Heart right ventricle (tissue), 16 donors: ENCODE measurements around the gene PARD3. TPM values are rescaled to one million over a fixed set of nuclear protein-coding genes. Genes with fewer than 3 reads are reported as not detected.

Experiments used
- ATAC-seq, 8 donors: fragments of 200-7000 bp; cut with Tn5 transposase; one replicate each; pipeline ENCODE4 v1.9.1; 2020; ENCODE audit warnings: mild to moderate bottlenecking in 8 of 8, moderate library complexity in 8 of 8, moderate number of reproducible peaks in 1 of 8
- DNase-seq, 2 donors: peaks; one replicate each; pipeline ENCODE4 v3.0.0-alpha.2; 2020
- H3K27ac ChIP-seq, 10 donors: fragments of 200-600 bp; sonication (generic) in 2 of 10; one replicate each; pipeline versions ENCODE4 v1.5.0 to v1.8.0; 2020 to 2022; ENCODE audit warnings: mild to moderate bottlenecking in 3 of 10
- H3K27me3 ChIP-seq, 7 donors: fragments of 200-600 bp; one replicate each; pipeline ENCODE4 v1.8.0; 2021 to 2022; ENCODE audit warnings: mild to moderate bottlenecking in 2 of 7
- H3K36me3 ChIP-seq, 9 donors: fragments of 200-600 bp; sonication (generic) in 1 of 9; one replicate each; pipeline versions ENCODE4 v1.5.0 to v1.8.0; 2020 to 2022; ENCODE audit warnings: mild to moderate bottlenecking in 2 of 9
- H3K4me1 ChIP-seq, 9 donors: fragments of 200-600 bp; sonication (generic) in 1 of 9; one replicate each; pipeline versions ENCODE4 v1.5.0 to v1.8.0; 2020 to 2022; ENCODE audit warnings: mild to moderate bottlenecking in 4 of 9
- H3K4me3 ChIP-seq, 10 donors: fragments of 200-600 bp; sonication (generic) in 2 of 10; one replicate each; pipeline versions ENCODE4 v1.5.0 to v1.8.0; 2020 to 2022; ENCODE audit warnings: mild to moderate bottlenecking in 7 of 10, moderate library complexity in 2 of 10
- H3K9me3 ChIP-seq, 11 donors: fragments of 200-600 bp in 10 of 11; sonication (generic) in 2 of 11; one replicate each; pipeline versions ENCODE4 v1.5.0 to v1.8.0; 2013 to 2022; ENCODE audit warnings: mild to moderate bottlenecking in 2 of 11, control low read depth in 1 of 11, moderate library complexity in 1 of 11
- CTCF ChIP-seq, 9 donors: fragments of 200-600 bp; sonication (generic) in 2 of 9; IDR thresholded peaks; one replicate each; pipeline versions ENCODE4 v1.5.0 to v1.8.0; 2021 to 2022; ENCODE audit warnings: antibody characterized with exemption in 9 of 9, mild to moderate bottlenecking in 5 of 9, moderate library complexity in 1 of 9
- WGBS, 2 donors: extraction: QIAGEN DNeasy Blood & Tissue Kit; methylation state at CpG; one replicate each; pipeline ENCODE4 v1.1.7; 2013; ENCODE audit warnings: inconsistent platforms in 1 of 2; 5-methylcytosine and 5-hydroxymethylcytosine counted together
- intact Hi-C, 10 donors: fragments of 100-400 bp; cut with DNase I; formaldehyde crosslinking; loops; one replicate each; pipeline versions ENCODE4 v1.11.1 to v1.14.2; 2022
- polyA plus RNA-seq, 2 donors: library from polyadenylated mRNA; stranded (reverse); fragments of 200-250 nt; gene quantifications; one replicate each; pipeline ENCODE4 v1.2.3, GENCODE V29; 2013
- total RNA-seq, 10 donors: library from RNA; stranded (reverse); fragmentation: NEBNext Ultra II Directional in 3 of 10; extraction: Animal tissue kit (Norgen Biotek cat#: 25700) in 3 of 10; gene quantifications; one replicate each; pipeline versions ENCODE4 v1.2.1 to v1.2.4, GENCODE V29; 2021 to 2023
- donor health status: Arrhythmogenic right ventricular cardiomyopathy.
- donor health status: ischemic (EF 13 %, LVEDD 7.1; RV severe dilation, severe dysfunction).
- donor health status: healthy with polysubstance abuse.
- donor health status: DM: no; HTN: yes; CAD: no.
- donor health status: DM: no; HTN: no; CAD: no.
- donor health status: ischemic (EF 25% LVEDD 6.9; RV normal size, moderate dysfunction).
- donor health status: ischemic (EF 25% LVEDD 5.7; RV mildly dilated, moderate dysfunction).
- donor health status: healthy.
- donor health status: DM: yes; HTN: yes; CAD: no.
- donor health status: Ischemic cardiomyopathy.
- donor health status: ischemic (EF 35%, LVEDD 5.7; RV mildly dilated, moderate dysfunction).
- donor health status: nonischemic (EF 11% LVEDD 7.7; RV severe dilation, severe dysfunction).
- donor health status: DM: yes; HTN: yes; CAD: no.
- donor health status: PGD.
- donor health status: ischemic (EF 29% LVEDD 5.4; RV normal size, mild dysfunction).
- donor health status: nonischemic (EF 23%, LVEDD 6.1; RV moderate dilation, normal function).

The PARD3 gene
- total and polyA plus RNA-seq, 12 donors, result 19.7 to 41.8 (median 34.2) TPM

DNA sequence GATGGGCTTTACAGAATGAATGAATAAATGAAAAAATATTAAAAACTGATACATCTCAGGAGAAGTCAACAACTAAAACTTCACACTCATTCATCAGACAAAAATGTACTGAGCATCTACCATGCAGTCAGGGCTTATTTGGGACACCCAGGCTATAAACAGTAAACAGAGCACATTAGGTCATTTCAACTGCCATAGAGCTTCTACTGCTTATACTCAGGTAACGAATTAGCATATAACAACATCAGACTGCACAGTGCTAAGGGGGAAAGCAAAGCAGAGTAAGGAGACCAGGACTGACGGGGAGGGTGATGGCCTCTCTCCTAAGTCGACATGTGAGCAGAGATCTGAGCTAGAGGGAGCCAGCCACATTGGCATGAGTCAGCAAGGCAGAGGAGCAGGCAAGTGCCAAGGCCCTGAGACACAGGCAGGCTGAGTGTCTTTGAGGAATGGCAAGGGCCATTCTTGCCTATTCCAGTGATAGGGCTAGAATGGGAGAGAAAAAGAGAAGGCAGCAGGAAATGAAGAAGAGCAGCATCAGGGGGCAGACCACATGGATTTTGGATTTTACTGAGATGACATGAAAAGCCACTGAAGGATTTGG is 528.9 kb downstream of the PARD3 start:
- no peaks in the 10 kb centered on the region for H3K9me3 ChIP-seq
- H3K36me3 ChIP-seq, result no peaks in the 10 kb centered on the region
- H3K27me3 ChIP-seq, result no peaks in the 10 kb centered on the region
- H3K27ac ChIP-seq, result no peak overlapping the region
- peaks cover 0 to 16% (median 0%) of the 10 kb centered on the region in 9 donors for H3K4me1 ChIP-seq
- H3K4me3 ChIP-seq, result no peak overlapping the region
- peak in 1 of 8 donors; percentile 42 for ATAC-seq
- intact Hi-C loops, result no loop called here
- DNase-seq, result no peak
- TF ChIP-seq CTCF (IDR thresholded peaks at IDR 0.05), result no peak
- 87 to 92% methylated on average over 3 of the region's 3 CpGs for WGBS, 2 donors

DNA sequence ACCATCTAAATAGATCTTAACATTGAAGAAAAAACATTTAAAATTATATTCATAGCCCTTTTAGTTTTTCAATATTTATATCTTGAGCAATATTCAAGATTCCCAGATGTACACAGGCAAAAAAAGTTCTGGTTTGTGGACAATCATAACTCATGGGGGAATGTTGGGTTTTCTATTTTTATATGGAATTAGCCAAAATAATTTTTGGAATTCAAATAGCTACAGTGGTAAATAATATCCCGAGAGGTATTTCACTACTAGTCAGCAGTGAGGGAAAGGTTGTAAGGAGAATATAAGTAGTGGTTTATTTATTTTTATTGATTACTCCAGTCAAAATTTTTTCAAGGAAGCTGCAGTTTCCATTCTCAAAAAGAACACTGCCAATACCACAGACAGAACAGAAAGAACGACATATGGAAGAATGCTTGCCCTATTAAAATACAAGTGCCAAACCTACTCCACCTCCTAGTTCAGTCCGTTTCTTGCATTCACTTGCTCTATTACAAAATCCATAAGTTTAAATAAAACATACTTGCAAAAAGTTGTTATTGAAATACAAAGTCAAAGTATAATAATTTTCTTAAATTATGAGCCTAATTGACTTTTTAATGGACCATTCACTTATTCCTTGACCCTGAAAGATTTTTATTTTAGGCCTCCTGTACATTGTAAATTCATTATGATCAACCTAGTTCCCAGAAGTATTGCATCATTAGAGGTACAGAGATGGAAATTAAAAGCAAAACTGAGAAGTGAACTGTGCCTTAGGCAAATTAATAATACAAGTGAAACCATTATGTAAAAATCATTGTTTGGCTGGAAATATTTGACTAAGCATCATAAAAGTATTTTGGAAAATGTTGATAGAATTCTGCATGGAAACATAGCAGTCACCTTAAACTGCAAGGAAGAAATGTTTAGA is 533.2 kb downstream of the PARD3 start:
- no peak overlapping the region for H3K4me3 ChIP-seq
- peak overlapping the region in 2 of 10 donors; percentile 12 to 55 for H3K27ac ChIP-seq
- H3K4me1 ChIP-seq, result peaks cover 0 to 32% (median 0%) of the 10 kb centered on the region in 9 donors
- no peaks in the 10 kb centered on the region for H3K9me3 ChIP-seq
- no peak for TF ChIP-seq CTCF (IDR thresholded peaks at IDR 0.05)
- 88 to 89% methylated on average over 3 of the region's 3 CpGs for WGBS, 2 donors
- intact Hi-C loops, result no loop called here
- no peak for ATAC-seq
- no peaks in the 10 kb centered on the region for H3K27me3 ChIP-seq
- no peak for DNase-seq
- H3K36me3 ChIP-seq, result no peaks in the 10 kb centered on the region

DNA sequence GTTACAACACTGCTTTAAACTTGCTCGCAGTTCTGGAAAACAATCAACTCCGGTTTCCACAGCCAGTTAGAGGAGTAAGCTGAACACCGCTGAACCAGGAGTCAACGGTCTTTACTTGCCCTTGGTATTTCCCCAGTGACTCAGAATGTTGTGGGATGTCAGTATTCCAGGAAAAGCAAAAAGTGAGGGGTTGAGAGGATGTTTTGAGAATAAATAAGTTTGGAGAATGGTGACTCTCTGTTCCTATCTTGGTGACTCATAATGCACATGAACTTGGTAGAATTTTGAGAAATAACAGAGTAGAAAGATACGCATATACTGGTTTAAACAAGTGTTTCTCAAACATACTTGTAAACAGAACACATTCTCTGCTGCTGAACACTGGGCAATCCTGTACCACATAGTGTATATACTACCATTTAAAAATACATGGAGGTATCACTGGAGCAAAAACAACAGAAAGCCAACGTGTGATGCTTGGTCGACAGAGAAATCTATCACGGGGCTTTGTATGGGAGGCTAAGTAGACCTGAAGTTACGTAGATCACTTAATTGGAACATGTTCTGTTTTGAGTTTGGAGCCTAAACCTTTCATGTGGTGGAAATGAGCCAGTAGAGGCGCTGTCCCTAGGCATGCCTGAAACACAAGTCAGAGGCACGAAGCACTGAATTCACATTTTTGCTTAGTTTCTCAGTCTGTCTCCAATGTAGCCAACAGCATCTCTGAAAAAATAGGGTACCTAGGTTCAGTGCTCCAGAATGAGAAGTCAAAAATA is 534.3 kb downstream of the PARD3 start:
- 73 to 79% methylated on average over 11 of the region's 11 CpGs for WGBS, 2 donors
- H3K27me3 ChIP-seq, result no peaks in the 10 kb centered on the region
- TF ChIP-seq CTCF (IDR thresholded peaks at IDR 0.05), result no peak
- DNase-seq (peak in 1 of 2 donors; percentile 12), ATAC-seq (peak; percentile 28 to 86 (median 60))
- intact Hi-C loops, result no loop called here
- peaks cover 0 to 32% (median 0%) of the 10 kb centered on the region in 9 donors for H3K4me1 ChIP-seq
- H3K27ac ChIP-seq, result peak overlapping the region in 3 of 10 donors; percentile 12 to 55 (median 12)
- H3K9me3 ChIP-seq, result no peaks in the 10 kb centered on the region
- no peak overlapping the region for H3K4me3 ChIP-seq
- H3K36me3 ChIP-seq, result no peaks in the 10 kb centered on the region

DNA sequence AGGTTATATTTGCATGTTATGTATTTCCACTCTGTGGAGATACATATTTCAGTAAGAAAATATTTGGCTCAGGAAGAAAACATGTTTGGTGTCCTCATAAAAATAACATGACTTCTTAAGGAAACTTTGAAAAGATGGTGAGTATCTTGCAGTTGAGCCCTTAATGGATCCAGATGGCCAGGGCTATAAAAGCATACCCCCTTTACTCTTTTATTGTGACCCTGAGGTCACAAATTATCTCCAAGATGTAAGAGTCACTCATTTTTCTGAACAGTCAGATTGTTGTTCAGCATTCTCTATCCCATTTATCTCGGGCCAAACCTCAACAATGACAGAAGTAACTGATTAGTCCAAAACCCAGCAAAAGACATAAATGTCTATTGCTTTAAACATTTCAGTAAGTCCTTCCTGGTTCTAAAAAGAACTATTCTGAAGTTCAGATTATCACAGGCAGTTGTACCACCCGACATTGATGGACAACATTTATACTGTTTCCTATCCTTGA is 539.4 kb downstream of the PARD3 start:
- Histone ChIP-seq H3K9me3 (peaks cover 0 to 7% (median 0%) of the 10 kb centered on the region in 11 donors), H3K4me3 (no peak overlapping the region), H3K36me3 (no peaks in the 10 kb centered on the region), H3K27me3 (no peaks in the 10 kb centered on the region), H3K4me1 (peaks cover 0 to 11% (median 0%) of the 10 kb centered on the region in 9 donors), H3K27ac (no peak overlapping the region)
- intact Hi-C loops, result no loop called here
- ATAC-seq, result no peak
- WGBS, 2 donors, result 80 to 81% methylated on average over 2 of the region's 2 CpGs
- no peak for TF ChIP-seq CTCF (IDR thresholded peaks at IDR 0.05)
- no peak for DNase-seq
